Measurements from ENCODE around the gene RBP3. TPM values are rescaled to one million over a fixed set of nuclear protein-coding genes. Genes with fewer than 3 reads are reported as not detected.

Gene RBP3
- polyA plus RNA-seq, 2 donors, result not detected

- no peak overlapping the region for H3K4me3 ChIP-seq (ENCODE audit: low read depth in 1 of 2, low read length in 2 of 2)
- peaks cover 0 to 3% of the 10 kb centered on the region in 2 donors for H3K27me3 ChIP-seq (ENCODE audit: control insufficient read depth in 1 of 2, insufficient read depth in 2 of 2, low read length in 2 of 2)
- H3K27ac ChIP-seq (ENCODE audit: low read depth in 2 of 2, low read length in 1 of 2), result no peak overlapping the region
- WGBS, 2 donors, result 80 to 88% methylated on average over 3 of the region's 3 CpGs
- H3K36me3 ChIP-seq (ENCODE audit: control insufficient read depth in 2 of 2, insufficient read depth in 2 of 2, low read length in 1 of 2), result no peaks in the 10 kb centered on the region
- no peaks in the 10 kb centered on the region for H3K4me1 ChIP-seq (ENCODE audit: control insufficient read depth in 2 of 2, insufficient read depth in 2 of 2, low read length in 1 of 2)
- H3K9me3 ChIP-seq (ENCODE audit: control insufficient read depth in 2 of 2, insufficient read depth in 1 of 2, low read depth in 1 of 2, low read length in 1 of 2), result peaks cover 0 to 3% of the 10 kb centered on the region in 2 donors
Measured at GRCh38 chr10:47332946-47333345, 15.2 kb upstream of the RBP3 start.

- H3K27ac ChIP-seq (ENCODE audit: low read depth in 2 of 2, low read length in 1 of 2), result no peak overlapping the region
- H3K27me3 ChIP-seq (ENCODE audit: control insufficient read depth in 1 of 2, insufficient read depth in 2 of 2, low read length in 2 of 2), result peaks cover 0 to 3% of the 10 kb centered on the region in 2 donors
- 81 to 89% methylated on average over 6 of the region's 6 CpGs for WGBS, 2 donors
- peaks cover 0 to 3% of the 10 kb centered on the region in 2 donors for H3K9me3 ChIP-seq (ENCODE audit: control insufficient read depth in 2 of 2, insufficient read depth in 1 of 2, low read depth in 1 of 2, low read length in 1 of 2)
- H3K4me3 ChIP-seq (ENCODE audit: low read depth in 1 of 2, low read length in 2 of 2), result no peak overlapping the region
- no peaks in the 10 kb centered on the region for H3K36me3 ChIP-seq (ENCODE audit: control insufficient read depth in 2 of 2, insufficient read depth in 2 of 2, low read length in 1 of 2)
- no peaks in the 10 kb centered on the region for H3K4me1 ChIP-seq (ENCODE audit: control insufficient read depth in 2 of 2, insufficient read depth in 2 of 2, low read length in 1 of 2)
Measured at GRCh38 chr10:47333532-47333931, 14.6 kb upstream of the RBP3 start.

GRCh38 chr10:47334466-47335295 is 13.5 kb upstream of the RBP3 start:
- no peaks in the 10 kb centered on the region for H3K9me3 ChIP-seq (ENCODE audit: control insufficient read depth in 2 of 2, insufficient read depth in 1 of 2, low read depth in 1 of 2, low read length in 1 of 2)
- 79 to 83% methylated on average over 8 of the region's 8 CpGs for WGBS, 2 donors
- H3K36me3 ChIP-seq (ENCODE audit: control insufficient read depth in 2 of 2, insufficient read depth in 2 of 2, low read length in 1 of 2), result no peaks in the 10 kb centered on the region
- H3K4me3 ChIP-seq (ENCODE audit: low read depth in 1 of 2, low read length in 2 of 2), result no peak overlapping the region
- peaks cover 0 to 3% of the 10 kb centered on the region in 2 donors for H3K27me3 ChIP-seq (ENCODE audit: control insufficient read depth in 1 of 2, insufficient read depth in 2 of 2, low read length in 2 of 2)
- no peak overlapping the region for H3K27ac ChIP-seq (ENCODE audit: low read depth in 2 of 2, low read length in 1 of 2)
- H3K4me1 ChIP-seq (ENCODE audit: control insufficient read depth in 2 of 2, insufficient read depth in 2 of 2, low read length in 1 of 2), result no peaks in the 10 kb centered on the region

- H3K4me1 ChIP-seq (ENCODE audit: control insufficient read depth in 2 of 2, insufficient read depth in 2 of 2, low read length in 1 of 2), result no peaks in the 10 kb centered on the region
- no peaks in the 10 kb centered on the region for H3K9me3 ChIP-seq (ENCODE audit: control insufficient read depth in 2 of 2, insufficient read depth in 1 of 2, low read depth in 1 of 2, low read length in 1 of 2)
- H3K27me3 ChIP-seq (ENCODE audit: control insufficient read depth in 1 of 2, insufficient read depth in 2 of 2, low read length in 2 of 2), result peaks cover 0 to 3% of the 10 kb centered on the region in 2 donors
- no peaks in the 10 kb centered on the region for H3K36me3 ChIP-seq (ENCODE audit: control insufficient read depth in 2 of 2, insufficient read depth in 2 of 2, low read length in 1 of 2)
- no peak overlapping the region for H3K27ac ChIP-seq (ENCODE audit: low read depth in 2 of 2, low read length in 1 of 2)
- 87 to 92% methylated on average over 5 of the region's 5 CpGs for WGBS, 2 donors
- H3K4me3 ChIP-seq (ENCODE audit: low read depth in 1 of 2, low read length in 2 of 2), result no peak overlapping the region
Measured at GRCh38 chr10:47335906-47336305, 12.3 kb upstream of the RBP3 start.

GRCh38 chr10:47336387-47337134 is 11.6 kb upstream of the RBP3 start:
- H3K9me3 ChIP-seq (ENCODE audit: control insufficient read depth in 2 of 2, insufficient read depth in 1 of 2, low read depth in 1 of 2, low read length in 1 of 2), result no peaks in the 10 kb centered on the region
- H3K4me3 ChIP-seq (ENCODE audit: low read depth in 1 of 2, low read length in 2 of 2), result no peak overlapping the region
- H3K27ac ChIP-seq (ENCODE audit: low read depth in 2 of 2, low read length in 1 of 2), result no peak overlapping the region
- WGBS, 2 donors, result 72 to 80% methylated on average over 15 of the region's 15 CpGs
- H3K4me1 ChIP-seq (ENCODE audit: control insufficient read depth in 2 of 2, insufficient read depth in 2 of 2, low read length in 1 of 2), result no peaks in the 10 kb centered on the region
- H3K36me3 ChIP-seq (ENCODE audit: control insufficient read depth in 2 of 2, insufficient read depth in 2 of 2, low read length in 1 of 2), result no peaks in the 10 kb centered on the region
- peaks cover 0 to 3% of the 10 kb centered on the region in 2 donors for H3K27me3 ChIP-seq (ENCODE audit: control insufficient read depth in 1 of 2, insufficient read depth in 2 of 2, low read length in 2 of 2)

- WGBS, 2 donors, result 73 to 78% methylated on average over 4 of the region's 4 CpGs
- Histone ChIP-seq H3K9me3 (ENCODE audit: control insufficient read depth in 2 of 2, insufficient read depth in 1 of 2, low read depth in 1 of 2, low read length in 1 of 2) (no peaks in the 10 kb centered on the region), H3K4me1 (ENCODE audit: control insufficient read depth in 2 of 2, insufficient read depth in 2 of 2, low read length in 1 of 2) (no peaks in the 10 kb centered on the region), H3K36me3 (ENCODE audit: control insufficient read depth in 2 of 2, insufficient read depth in 2 of 2, low read length in 1 of 2) (no peaks in the 10 kb centered on the region), H3K27me3 (ENCODE audit: control insufficient read depth in 1 of 2, insufficient read depth in 2 of 2, low read length in 2 of 2) (no peaks in the 10 kb centered on the region), H3K27ac (ENCODE audit: low read depth in 2 of 2, low read length in 1 of 2) (no peak overlapping the region), H3K4me3 (ENCODE audit: low read depth in 1 of 2, low read length in 2 of 2) (no peak overlapping the region)
Measured at GRCh38 chr10:47337310-47337709, 10.9 kb upstream of the RBP3 start.

GRCh38 chr10:47339186-47339735 is 8.9 kb upstream of the RBP3 start:
- no peaks in the 10 kb centered on the region for H3K4me1 ChIP-seq (ENCODE audit: control insufficient read depth in 2 of 2, insufficient read depth in 2 of 2, low read length in 1 of 2)
- H3K4me3 ChIP-seq (ENCODE audit: low read depth in 1 of 2, low read length in 2 of 2), result no peak overlapping the region
- H3K27ac ChIP-seq (ENCODE audit: low read depth in 2 of 2, low read length in 1 of 2), result no peak overlapping the region
- WGBS, 2 donors, result 85 to 91% methylated on average over 8 of the region's 8 CpGs
- H3K27me3 ChIP-seq (ENCODE audit: control insufficient read depth in 1 of 2, insufficient read depth in 2 of 2, low read length in 2 of 2), result no peaks in the 10 kb centered on the region
- H3K9me3 ChIP-seq (ENCODE audit: control insufficient read depth in 2 of 2, insufficient read depth in 1 of 2, low read depth in 1 of 2, low read length in 1 of 2), result no peaks in the 10 kb centered on the region
- H3K36me3 ChIP-seq (ENCODE audit: control insufficient read depth in 2 of 2, insufficient read depth in 2 of 2, low read length in 1 of 2), result no peaks in the 10 kb centered on the region

- Histone ChIP-seq H3K4me1 (ENCODE audit: control insufficient read depth in 2 of 2, insufficient read depth in 2 of 2, low read length in 1 of 2) (no peaks in the 10 kb centered on the region), H3K4me3 (ENCODE audit: low read depth in 1 of 2, low read length in 2 of 2) (no peak overlapping the region), H3K27me3 (ENCODE audit: control insufficient read depth in 1 of 2, insufficient read depth in 2 of 2, low read length in 2 of 2) (no peaks in the 10 kb centered on the region), H3K9me3 (ENCODE audit: control insufficient read depth in 2 of 2, insufficient read depth in 1 of 2, low read depth in 1 of 2, low read length in 1 of 2) (no peaks in the 10 kb centered on the region), H3K27ac (ENCODE audit: low read depth in 2 of 2, low read length in 1 of 2) (no peak overlapping the region), H3K36me3 (ENCODE audit: control insufficient read depth in 2 of 2, insufficient read depth in 2 of 2, low read length in 1 of 2) (no peaks in the 10 kb centered on the region)
- WGBS, 2 donors, result 78 to 82% methylated on average over 15 of the region's 15 CpGs
Measured at GRCh38 chr10:47339759-47340607, 8.2 kb upstream of the RBP3 start.

GRCh38 chr10:47340608-47341170 is 7.5 kb upstream of the RBP3 start:
- no peaks in the 10 kb centered on the region for H3K36me3 ChIP-seq (ENCODE audit: control insufficient read depth in 2 of 2, insufficient read depth in 2 of 2, low read length in 1 of 2)
- H3K4me3 ChIP-seq (ENCODE audit: low read depth in 1 of 2, low read length in 2 of 2), result no peak overlapping the region
- H3K27ac ChIP-seq (ENCODE audit: low read depth in 2 of 2, low read length in 1 of 2), result no peak overlapping the region
- H3K9me3 ChIP-seq (ENCODE audit: control insufficient read depth in 2 of 2, insufficient read depth in 1 of 2, low read depth in 1 of 2, low read length in 1 of 2), result no peaks in the 10 kb centered on the region
- H3K4me1 ChIP-seq (ENCODE audit: control insufficient read depth in 2 of 2, insufficient read depth in 2 of 2, low read length in 1 of 2), result no peaks in the 10 kb centered on the region
- no peaks in the 10 kb centered on the region for H3K27me3 ChIP-seq (ENCODE audit: control insufficient read depth in 1 of 2, insufficient read depth in 2 of 2, low read length in 2 of 2)
- 70 to 71% methylated on average over 5 of the region's 5 CpGs for WGBS, 2 donors

Measured in esophagus (tissue), 2 donors.